ENCODE measurements around the gene HNF4A.

The HNF4A gene

DNA sequence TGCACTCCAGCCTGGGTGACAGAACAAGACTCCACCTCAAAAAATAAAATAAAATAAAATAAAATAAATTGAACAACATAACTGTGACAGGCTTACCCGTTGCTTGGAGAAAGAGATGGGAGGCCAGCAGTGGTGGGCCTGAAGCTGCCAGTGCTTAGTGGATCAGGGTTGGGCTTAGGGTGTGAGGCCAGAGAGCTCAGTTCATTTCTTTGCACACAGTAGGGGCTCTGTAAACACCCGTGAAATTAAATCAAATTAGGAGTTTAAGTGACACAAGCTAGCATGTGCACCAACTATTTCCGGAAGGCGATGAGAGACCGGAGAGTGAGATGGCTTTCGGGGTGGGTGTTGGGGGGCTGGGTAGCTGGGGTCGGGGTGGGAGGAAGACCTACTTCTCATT, 94.4 kb downstream of the HNF4A start:
- Mint-ChIP-seq H3K4me3 (no peak overlapping the region), H3K27me3 (peaks cover 0 to 51% of the 10 kb centered on the region in 2 donors), H3K4me1 (ENCODE audit: low read depth in 2 of 2) (peaks cover 0 to 2% of the 10 kb centered on the region in 2 donors)

DNA sequence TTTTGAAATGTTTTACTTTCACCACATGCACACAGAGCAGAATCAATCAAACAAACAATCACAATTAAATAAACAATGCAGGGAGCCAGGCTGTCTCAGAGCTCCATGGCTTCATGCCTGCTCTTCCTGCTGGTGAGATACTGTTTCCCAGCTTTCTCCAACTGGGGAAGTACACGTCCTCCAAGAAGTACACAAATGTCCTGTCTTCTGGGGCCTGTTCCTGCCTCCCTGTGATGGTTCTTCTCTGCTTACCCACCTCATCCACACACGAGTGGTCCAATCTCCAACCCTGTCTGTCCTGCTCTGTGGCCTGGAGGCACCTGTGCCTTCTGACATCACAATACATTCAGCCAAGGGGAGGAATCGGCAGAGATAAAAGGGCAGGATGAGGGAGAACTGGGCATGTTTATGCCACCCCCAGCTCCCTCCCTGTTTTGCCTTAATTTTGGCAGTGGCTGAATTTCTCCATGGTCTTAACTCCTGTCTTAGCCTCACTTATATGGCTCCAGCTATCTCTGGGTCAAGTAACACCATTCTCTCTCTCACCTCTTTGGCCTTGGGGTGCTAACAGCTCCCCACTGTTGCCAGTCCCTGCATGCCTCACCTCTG, 94.9 kb downstream of the HNF4A start:
- no peak for DNase-seq
- H3K4me1 Mint-ChIP-seq (ENCODE audit: low read depth in 2 of 2), result peaks cover 0 to 2% of the 10 kb centered on the region in 2 donors
- H3K36me3 Mint-ChIP-seq (ENCODE audit: insufficient read depth), result no peaks in the 10 kb centered on the region
- no peaks in the 10 kb centered on the region for H3K9me3 Mint-ChIP-seq
- ATAC-seq (replicated peaks), result no peak
- H3K27ac Mint-ChIP-seq, result no peak overlapping the region
- H3K27me3 Mint-ChIP-seq, result peaks cover 0 to 46% of the 10 kb centered on the region in 2 donors
- no peak overlapping the region for H3K4me3 Mint-ChIP-seq

More for the DNA sequence above, 94.4 kb downstream of the HNF4A start:
- Mint-ChIP-seq H3K27ac (no peak overlapping the region), H3K36me3 (ENCODE audit: insufficient read depth) (no peaks in the 10 kb centered on the region), H3K9me3 (no peaks in the 10 kb centered on the region)
- DNase-seq (no peak), ATAC-seq (replicated peaks) (no peak)

DNA sequence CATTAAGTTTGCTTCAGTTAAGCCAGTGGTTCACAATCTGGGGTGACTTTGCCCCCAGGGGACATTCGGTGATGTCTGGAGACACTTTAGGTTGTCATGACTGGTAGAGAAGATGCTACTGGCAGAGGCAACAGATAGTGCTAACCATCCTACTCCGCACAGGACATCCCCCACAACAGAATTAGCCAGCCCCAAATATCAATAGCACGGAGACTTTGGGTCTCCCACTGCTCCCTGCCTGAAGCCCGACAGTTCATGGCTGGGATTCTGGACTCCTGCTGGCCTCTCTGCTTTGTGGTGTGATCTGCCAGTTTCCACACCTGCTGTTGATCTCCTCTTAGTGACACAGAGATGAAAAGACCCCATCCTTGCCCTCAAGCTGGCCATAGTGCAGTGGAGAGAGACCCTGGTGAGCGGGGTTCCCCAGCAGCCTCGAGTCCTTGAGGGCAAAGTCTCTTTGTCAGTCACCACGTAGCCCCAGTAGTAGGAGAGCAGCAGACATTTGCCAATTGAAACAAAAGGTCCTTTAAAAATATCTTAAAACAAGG, 95.5 kb downstream of the HNF4A start:
- no peaks in the 10 kb centered on the region for H3K9me3 Mint-ChIP-seq
- no peak for DNase-seq
- H3K36me3 Mint-ChIP-seq (ENCODE audit: insufficient read depth), result no peaks in the 10 kb centered on the region

DNA sequence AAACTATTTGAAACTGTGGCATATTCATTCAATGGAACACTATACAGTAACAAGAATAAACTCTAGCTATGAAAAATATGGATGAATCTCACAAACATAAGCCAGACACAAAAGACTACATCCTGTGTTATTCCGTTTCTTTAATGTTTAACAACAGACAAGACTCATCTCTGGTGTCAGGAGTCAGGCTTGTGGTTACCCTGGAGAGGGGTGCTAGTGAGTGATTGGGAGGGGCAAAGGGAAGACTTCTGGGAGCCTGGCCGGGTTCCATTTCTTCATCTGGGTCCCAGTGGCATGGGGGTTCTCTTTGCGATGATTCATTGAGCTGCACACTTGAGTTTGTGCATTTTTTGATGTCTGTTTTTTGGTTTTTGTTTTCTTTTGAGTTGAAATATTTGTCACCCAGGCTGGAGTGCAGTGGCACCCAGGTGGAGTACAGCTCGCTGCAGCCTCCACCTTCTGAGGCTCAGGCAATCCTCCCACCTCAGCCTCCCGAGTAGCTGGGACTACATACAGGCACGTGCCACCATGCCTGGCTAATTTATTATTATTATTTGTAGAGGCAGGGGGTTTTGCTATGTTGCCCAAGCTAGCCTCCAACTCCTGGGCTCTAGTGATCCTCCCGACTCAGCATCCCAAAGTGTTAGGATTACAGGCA, 98.9 kb downstream of the HNF4A start:
- ATAC-seq (replicated peaks) (no peak), DNase-seq (no peak)
- H3K4me1 Mint-ChIP-seq (ENCODE audit: low read depth in 2 of 2), result no peaks in the 10 kb centered on the region
- no peaks in the 10 kb centered on the region for H3K9me3 Mint-ChIP-seq
- no peak overlapping the region for H3K27ac Mint-ChIP-seq
- peaks cover 0 to 17% of the 10 kb centered on the region in 2 donors for H3K27me3 Mint-ChIP-seq
- no peak overlapping the region for H3K4me3 Mint-ChIP-seq
- no peaks in the 10 kb centered on the region for H3K36me3 Mint-ChIP-seq (ENCODE audit: insufficient read depth)

More for the DNA sequence above, 95.5 kb downstream of the HNF4A start:
- Mint-ChIP-seq H3K27me3 (peaks cover 0 to 41% of the 10 kb centered on the region in 2 donors), H3K27ac (no peak overlapping the region), H3K4me3 (no peak overlapping the region), H3K4me1 (ENCODE audit: low read depth in 2 of 2) (peaks cover 0 to 2% of the 10 kb centered on the region in 2 donors)
- ATAC-seq (replicated peaks), result no peak

DNA sequence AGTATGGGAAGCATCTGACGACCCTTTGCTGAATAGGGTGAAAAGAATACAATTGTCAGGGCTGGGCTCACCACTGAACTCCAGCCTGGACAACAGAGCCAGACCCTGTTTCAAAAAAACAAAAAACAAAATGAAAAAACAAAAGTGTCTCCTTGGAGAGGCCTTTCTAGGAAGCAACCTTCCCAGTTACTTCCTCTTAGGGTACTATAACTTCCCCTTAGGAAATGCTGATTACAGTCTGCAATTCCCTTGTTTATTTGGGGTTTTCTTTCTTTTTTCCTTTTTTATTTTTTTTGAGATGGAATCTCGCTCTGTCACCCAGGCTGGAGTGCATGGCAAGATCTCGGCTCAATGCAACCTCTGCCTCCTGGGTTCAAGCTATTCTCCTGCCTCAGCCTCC, 99.6 kb downstream of the HNF4A start:
- DNase-seq (no peak), ATAC-seq (replicated peaks) (no peak)
- no peak overlapping the region for H3K27ac Mint-ChIP-seq
- no peaks in the 10 kb centered on the region for H3K36me3 Mint-ChIP-seq (ENCODE audit: insufficient read depth)
- no peaks in the 10 kb centered on the region for H3K9me3 Mint-ChIP-seq
- no peak overlapping the region for H3K4me3 Mint-ChIP-seq
- H3K27me3 Mint-ChIP-seq, result peaks cover 0 to 10% of the 10 kb centered on the region in 2 donors
- no peaks in the 10 kb centered on the region for H3K4me1 Mint-ChIP-seq (ENCODE audit: low read depth in 2 of 2)

DNA sequence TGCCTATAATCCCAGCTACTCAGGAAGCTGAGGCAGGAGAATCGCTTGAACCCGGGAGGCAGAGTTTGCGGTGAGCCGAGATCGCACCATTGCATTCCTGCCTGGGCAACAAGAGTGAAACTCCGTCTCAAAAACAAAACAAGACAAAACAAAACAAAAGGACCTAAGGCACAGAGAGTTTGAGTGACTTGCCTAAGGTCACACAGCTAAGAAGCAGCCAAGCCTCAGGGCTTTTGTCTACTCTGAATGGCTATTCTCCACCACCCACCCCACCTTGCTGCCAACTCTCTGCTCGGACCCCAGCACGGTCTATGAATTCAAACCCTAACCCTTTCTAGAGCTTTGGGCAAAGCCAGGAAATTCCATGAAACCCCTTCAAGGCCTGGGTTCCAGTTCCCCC, 101.1 kb downstream of the HNF4A start:
- H3K27ac Mint-ChIP-seq, result no peak overlapping the region
- no peak overlapping the region for H3K4me3 Mint-ChIP-seq
- H3K9me3 Mint-ChIP-seq, result no peaks in the 10 kb centered on the region
- no peaks in the 10 kb centered on the region for H3K36me3 Mint-ChIP-seq (ENCODE audit: insufficient read depth)
- ATAC-seq (replicated peaks) (no peak), DNase-seq (no peak)
- H3K27me3 Mint-ChIP-seq, result no peaks in the 10 kb centered on the region
- H3K4me1 Mint-ChIP-seq (ENCODE audit: low read depth in 2 of 2), result no peaks in the 10 kb centered on the region

DNA sequence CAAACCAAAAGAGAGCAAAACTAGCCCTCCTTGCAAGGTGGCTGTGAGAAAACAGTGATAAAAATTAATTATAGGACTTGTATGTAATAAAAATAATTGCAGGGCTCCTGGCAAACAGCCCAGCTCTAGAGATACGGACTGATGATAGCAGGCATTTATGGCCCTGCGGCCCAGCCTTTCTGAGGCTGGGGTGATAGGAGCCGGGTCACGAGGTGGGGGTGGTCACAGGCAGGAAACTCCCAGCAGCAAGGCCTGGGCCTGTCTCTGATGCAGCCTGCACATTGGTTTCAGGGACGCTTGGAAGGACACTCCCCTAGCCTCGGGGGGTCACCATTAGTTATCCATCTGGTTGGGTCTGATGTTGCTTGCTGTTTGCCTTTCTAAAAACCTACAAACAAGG, 101.5 kb downstream of the HNF4A start:
- DNase-seq (no peak), ATAC-seq (replicated peaks) (no peak)
- Mint-ChIP-seq H3K36me3 (ENCODE audit: insufficient read depth) (no peaks in the 10 kb centered on the region), H3K27ac (no peak overlapping the region), H3K27me3 (no peaks in the 10 kb centered on the region), H3K4me3 (no peak overlapping the region), H3K9me3 (no peaks in the 10 kb centered on the region), H3K4me1 (ENCODE audit: low read depth in 2 of 2) (no peaks in the 10 kb centered on the region)

DNA sequence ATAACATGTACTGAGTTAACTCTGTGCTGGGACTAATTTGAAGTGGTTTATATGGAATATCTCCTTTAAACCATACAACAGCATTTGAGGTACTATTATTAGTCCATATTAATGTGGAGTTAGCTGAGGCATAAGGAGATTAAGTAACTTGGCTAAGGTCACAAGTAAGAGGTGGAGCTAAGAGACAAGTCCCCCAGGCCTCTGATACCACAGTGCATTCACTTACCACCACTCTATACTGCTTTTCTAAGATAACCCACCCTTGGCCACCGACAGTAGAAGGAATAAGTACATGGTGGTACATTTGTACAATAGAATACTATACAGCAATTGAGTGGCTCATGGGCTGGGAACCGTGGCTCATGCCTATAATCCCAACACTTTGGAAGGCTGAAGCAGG, 103.8 kb downstream of the HNF4A start:
- Mint-ChIP-seq H3K36me3 (ENCODE audit: insufficient read depth) (no peaks in the 10 kb centered on the region), H3K4me1 (ENCODE audit: low read depth in 2 of 2) (no peaks in the 10 kb centered on the region), H3K9me3 (no peaks in the 10 kb centered on the region), H3K27me3 (peaks cover 0 to 8% of the 10 kb centered on the region in 2 donors), H3K4me3 (no peak overlapping the region), H3K27ac (no peak overlapping the region)
- ATAC-seq (replicated peaks), result no peak
- no peak for DNase-seq

DNA sequence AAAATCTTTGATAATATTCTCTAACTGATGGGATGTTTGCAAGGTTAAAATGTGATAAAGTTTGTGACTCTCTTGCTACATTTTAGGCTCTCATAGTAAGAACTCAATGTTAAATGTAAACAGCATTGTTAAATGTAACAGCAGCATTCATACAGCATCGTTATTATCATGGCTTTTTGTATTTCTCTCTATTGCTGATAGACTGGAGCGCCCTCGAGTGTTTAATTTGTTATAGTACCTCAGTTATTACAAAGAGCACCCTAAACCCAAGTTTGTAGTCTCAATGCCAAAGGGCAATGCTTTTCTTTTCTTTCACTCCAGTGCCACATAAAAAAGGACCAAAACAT, 105.3 kb downstream of the HNF4A start:
- no peak overlapping the region for H3K27ac Mint-ChIP-seq
- H3K36me3 Mint-ChIP-seq (ENCODE audit: insufficient read depth), result no peaks in the 10 kb centered on the region

DNA sequence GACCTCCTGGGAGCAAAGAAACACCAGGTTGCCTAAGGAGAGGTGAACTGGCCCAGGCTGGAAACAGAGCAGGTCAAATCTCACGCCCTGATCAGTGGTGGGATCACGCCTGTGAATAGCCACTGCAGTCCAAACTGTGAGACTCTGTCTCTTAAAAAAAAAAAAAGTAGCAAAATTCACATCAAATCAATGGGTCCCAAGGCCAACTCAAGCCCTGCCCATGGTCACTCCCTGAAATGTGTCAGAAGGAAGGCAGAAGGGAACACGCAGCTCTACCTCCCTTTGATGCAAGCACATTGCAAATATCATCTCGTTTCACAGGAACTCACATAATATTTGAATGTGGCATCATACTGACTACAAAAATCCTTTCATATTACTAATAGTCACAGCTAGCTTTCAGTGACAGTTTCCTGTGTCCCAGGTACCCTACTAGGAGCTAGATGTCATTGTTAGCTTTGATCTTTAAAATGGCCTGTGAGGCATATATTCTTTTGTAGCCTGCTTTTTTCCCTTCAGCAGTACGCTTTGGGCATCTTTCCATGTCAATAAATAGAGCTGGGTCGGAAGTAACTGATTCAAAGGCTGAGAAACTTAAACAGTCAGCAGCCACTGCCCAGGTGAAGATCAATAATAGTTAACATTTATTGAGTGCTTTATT, 105.8 kb downstream of the HNF4A start:
- H3K27me3 Mint-ChIP-seq, result peaks cover 0 to 11% of the 10 kb centered on the region in 2 donors
- H3K36me3 Mint-ChIP-seq (ENCODE audit: insufficient read depth), result no peaks in the 10 kb centered on the region
- ATAC-seq (replicated peaks), result no peak
- no peak for DNase-seq
- no peak overlapping the region for H3K4me3 Mint-ChIP-seq
- H3K9me3 Mint-ChIP-seq, result no peaks in the 10 kb centered on the region
- H3K27ac Mint-ChIP-seq, result no peak overlapping the region
- H3K4me1 Mint-ChIP-seq (ENCODE audit: low read depth in 2 of 2), result no peaks in the 10 kb centered on the region

More for the DNA sequence above, 105.3 kb downstream of the HNF4A start:
- ATAC-seq (replicated peaks) (no peak), DNase-seq (no peak)
- Mint-ChIP-seq H3K4me3 (no peak overlapping the region), H3K9me3 (no peaks in the 10 kb centered on the region), H3K27me3 (peaks cover 0 to 8% of the 10 kb centered on the region in 2 donors), H3K4me1 (ENCODE audit: low read depth in 2 of 2) (no peaks in the 10 kb centered on the region)

DNA sequence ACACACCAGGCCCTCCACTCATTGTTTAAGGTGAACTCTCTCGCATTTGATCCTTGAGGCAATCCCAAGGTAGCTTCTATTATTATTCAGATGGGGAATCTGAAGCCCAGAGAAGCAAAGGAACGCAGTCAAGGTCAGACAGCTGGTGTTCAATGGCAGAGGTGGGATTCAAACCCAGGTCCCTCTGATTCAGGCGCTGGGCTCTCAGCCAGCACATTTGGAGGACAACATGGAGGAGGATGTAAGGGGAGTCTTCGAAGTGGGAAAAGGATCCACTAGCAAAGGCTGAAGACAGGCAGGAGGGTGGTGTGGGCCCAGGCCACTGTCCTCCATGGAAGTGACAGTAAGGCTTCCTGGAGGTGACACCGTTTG, 106.3 kb downstream of the HNF4A start:
- Mint-ChIP-seq H3K27me3 (peaks cover 0 to 16% of the 10 kb centered on the region in 2 donors), H3K9me3 (no peaks in the 10 kb centered on the region), H3K4me1 (ENCODE audit: low read depth in 2 of 2) (no peaks in the 10 kb centered on the region), H3K36me3 (ENCODE audit: insufficient read depth) (no peaks in the 10 kb centered on the region), H3K27ac (no peak overlapping the region), H3K4me3 (no peak overlapping the region)
- no peak for DNase-seq
- no peak for ATAC-seq (replicated peaks)

DNA sequence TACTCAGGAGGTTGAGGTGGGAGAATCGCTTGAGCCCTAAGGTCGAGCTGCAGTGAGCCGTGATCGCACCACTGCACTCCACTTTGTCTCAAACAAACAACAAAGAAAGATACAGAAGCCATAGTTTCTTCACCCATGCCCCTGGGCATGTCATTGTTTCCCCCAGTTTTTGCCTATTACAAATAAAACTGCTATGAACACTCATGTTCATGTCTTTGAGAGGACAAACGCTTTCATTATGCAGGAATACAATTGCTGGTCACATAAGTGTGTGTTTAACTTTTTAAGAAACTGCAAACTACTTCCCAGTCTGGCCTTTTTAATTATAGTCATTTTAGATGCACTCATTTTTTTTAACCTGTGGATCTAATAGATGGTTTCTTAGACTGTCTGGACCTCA, 108.0 kb downstream of the HNF4A start:
- H3K36me3 Mint-ChIP-seq (ENCODE audit: insufficient read depth), result no peaks in the 10 kb centered on the region
- no peaks in the 10 kb centered on the region for H3K4me1 Mint-ChIP-seq (ENCODE audit: low read depth in 2 of 2)
- H3K4me3 Mint-ChIP-seq, result no peak overlapping the region
- ATAC-seq (replicated peaks) (no peak), DNase-seq (no peak)
- peaks cover under 1 to 30% of the 10 kb centered on the region in 2 donors for H3K27me3 Mint-ChIP-seq
- H3K9me3 Mint-ChIP-seq, result no peaks in the 10 kb centered on the region
- no peak overlapping the region for H3K27ac Mint-ChIP-seq

DNA sequence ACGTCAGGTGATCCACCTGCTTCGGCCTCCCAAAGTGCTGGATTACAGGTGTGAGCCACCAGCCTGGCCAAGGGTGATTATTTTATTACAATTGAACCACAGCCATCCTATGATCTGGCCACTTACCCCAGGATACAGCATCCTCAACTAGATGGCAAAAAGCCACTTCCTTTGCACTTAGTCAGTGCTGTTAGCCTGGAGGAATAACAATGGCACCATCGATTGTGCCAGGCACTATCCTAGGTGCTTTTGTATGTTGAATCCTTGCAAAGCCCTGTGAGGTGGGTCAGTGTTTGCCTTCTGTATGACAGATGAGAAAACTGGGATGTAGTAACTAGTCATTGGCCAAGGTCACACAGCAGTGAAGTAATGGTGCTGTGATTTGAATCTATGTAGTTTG, 109.0 kb downstream of the HNF4A start:
- DNase-seq (no peak), ATAC-seq (replicated peaks) (no peak)
- H3K27me3 Mint-ChIP-seq, result peaks cover 8 to 30% of the 10 kb centered on the region in 2 donors

More for the DNA sequence above, 109.0 kb downstream of the HNF4A start:
- Mint-ChIP-seq H3K27ac (no peak overlapping the region), H3K4me3 (no peak overlapping the region), H3K36me3 (ENCODE audit: insufficient read depth) (no peaks in the 10 kb centered on the region), H3K4me1 (ENCODE audit: low read depth in 2 of 2) (no peaks in the 10 kb centered on the region), H3K9me3 (no peaks in the 10 kb centered on the region)

Measured in effector memory CD8-positive, alpha-beta T cell (primary cell).